ENCODE measurements around the gene FXYD2. TPM values are rescaled to one million over a fixed set of nuclear protein-coding genes. Genes with fewer than 3 reads are reported as not detected.

The FXYD2 gene
- total and polyA plus RNA-seq, 9 of the 15 experiments (the other 6 are each of a cell fraction or from before 2014, with no cell fraction given), result not detected

- TF ChIP-seq HMGN3 (IDR thresholded peaks at IDR 0.05; ENCODE audit: borderline replicate concordance, extremely low read depth, insufficient read length, low read depth, low read length), result no peak
- no peak for TF ChIP-seq SRSF9 (IDR thresholded peaks at IDR 0.05; ENCODE audit: borderline replicate concordance, low read depth, low read length)
These were observed 34.5 kb upstream of the FXYD2 start (continued) for GRCh38 chr11:117859061-117859460.

- Histone ChIP-seq H3K36me3 (ENCODE audit: control insufficient read depth, insufficient read depth, low read length) (no peaks in the 10 kb centered on the region), H3K9me3 (replicated peaks; ENCODE audit: control insufficient read depth, insufficient read depth, low read depth, low read length) (no peaks in the 10 kb centered on the region), H3K9ac (ENCODE audit: insufficient read depth in 1 of 2, low read depth in 2 of 2, low read length in 2 of 2) (no peak overlapping the region), H3K27me3 (ENCODE audit: control insufficient read depth in 2 of 2, insufficient read depth in 2 of 2, low read length in 2 of 2) (peaks cover 17 to 66% of the 10 kb centered on the region in 2 experiments; a peak in 4 of 5 replicates), H3K4me3 (no peak overlapping the region), H4K20me1 (replicated peaks; ENCODE audit: control insufficient read depth, insufficient read depth, low read length) (0 out of 2 replicates have a peak, but pooled peaks cover 3% of the 10 kb centered on the region), H3K9me1 (ENCODE audit: control insufficient read depth, insufficient read depth, low read length) (no peaks in the 10 kb centered on the region), H3K27ac (ENCODE audit: extremely low read depth, low read depth, low read length) (no peak overlapping the region), H3K4me2 (ENCODE audit: insufficient read depth, low read length) (no peak overlapping the region), H3K79me2 (ENCODE audit: control insufficient read depth, insufficient read depth, low read length) (no peaks in the 10 kb centered on the region), H2AFZ (ENCODE audit: low read depth, low read length) (no peak overlapping the region), H3K4me1 (replicated peaks in 1 of 2; ENCODE audit: control insufficient read depth in 2 of 2, insufficient read depth in 2 of 2, low read length in 2 of 2) (no peaks in the 10 kb centered on the region)
- intact Hi-C loops (cut with micrococcal nuclease) (no loop called here), in situ Hi-C loops (cut with MboI) (no loop called here)
- POLR2A ChIA-PET, result no interaction called here
- DNase-seq (ENCODE audit: extremely low read depth in 1 of 4, low spot score in 3 of 4) (no peak), FAIRE-seq (no peak), ATAC-seq (no peak)
- 0% methylated on average over 9 of the region's 11 CpGs for WGBS (ENCODE audit: insufficient coverage, low coverage, missing lambda C conversion rate)
- BruUV-seq (replicated peaks), result no TSS peak
- CTCF ChIA-PET (ENCODE audit: low intra/inter-chr PET ratio), result no interaction called here
- no peak for TF ChIP-seq ZNF274 (IDR thresholded peaks at IDR 0.05; ENCODE audit: borderline replicate concordance, low read depth, low read length)
- no peak for TF ChIP-seq KLF13 (tag; IDR thresholded peaks at IDR 0.05; ENCODE audit: borderline replicate concordance, low read depth)
- no peak for TF ChIP-seq ZNF165 (CRISPR knock-in tag; IDR thresholded peaks at IDR 0.05; ENCODE audit: borderline replicate concordance)
- TF ChIP-seq U2AF2 (optimal IDR thresholded peaks at IDR 0.05; ENCODE audit: low read depth, low read length), result no peak
- no peak for TF ChIP-seq ELF4 (CRISPR knock-in tag; IDR thresholded peaks at IDR 0.05)
- TF ChIP-seq TEAD4 (IDR thresholded peaks at IDR 0.05; ENCODE audit: low read length), result no peak
- TF ChIP-seq TEAD4 (CRISPR knock-in tag; IDR thresholded peaks at IDR 0.05; ENCODE audit: borderline replicate concordance), result no peak
- TF ChIP-seq TRIM25 (IDR thresholded peaks at IDR 0.05; ENCODE audit: borderline replicate concordance), result no peak
These were observed 33.3 kb upstream of the FXYD2 start for GRCh38 chr11:117857734-117858414.
